ENCODE measurements around the gene AKAP10. TPM values are rescaled to one million over a fixed set of nuclear protein-coding genes. Genes with fewer than 3 reads are reported as not detected.

The AKAP10 gene
- total RNA-seq, 1 experiment from 2014 or later = 31.6 TPM

DNA sequence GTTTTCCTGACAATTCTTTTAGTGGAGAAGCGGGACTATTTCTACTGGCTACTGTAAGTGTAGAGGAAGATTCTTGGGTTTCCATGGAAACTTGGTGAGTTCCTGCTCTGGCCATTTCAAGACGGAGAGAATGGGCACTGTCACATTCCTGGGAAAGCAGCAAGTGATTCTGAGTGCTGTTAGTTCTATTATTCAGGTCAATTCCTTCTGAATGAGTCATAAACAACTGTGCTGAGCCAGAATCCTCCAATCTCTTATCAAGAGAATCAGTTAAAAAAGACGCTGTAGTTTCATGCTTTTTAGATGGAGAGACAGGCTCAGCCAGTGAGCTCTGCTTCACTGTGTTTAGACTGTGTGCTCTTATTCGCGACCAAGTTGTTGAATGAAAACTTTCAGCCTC, 19.6 kb downstream of the AKAP10 start:
- Histone ChIP-seq H2AFZ (ENCODE audit: low read depth, low read length, poor library complexity, severe bottlenecking) (no peak overlapping the region), H3K36me3 (ENCODE audit: control insufficient read depth in 1 of 2, insufficient read depth in 2 of 2, low read length in 2 of 2) (peaks cover 20 to 36% of the 10 kb centered on the region in 2 experiments; a peak in 3 of 4 replicates), H3K9me2 (ENCODE audit: insufficient read depth) (no peaks in the 10 kb centered on the region), H3K4me1 (ENCODE audit: control insufficient read depth in 1 of 2, insufficient read depth in 2 of 2, low read length in 2 of 2) (peaks cover 15 to 19% of the 10 kb centered on the region in 2 experiments), H3K27me3 (ENCODE audit: insufficient read depth, low read length) (no peaks in the 10 kb centered on the region), H3K27ac (ENCODE audit: low read depth, low read length) (peak overlapping the region; percentile 38; the same call in 1 of the 2 replicates), H3K79me2 (ENCODE audit: insufficient read depth, low read length) (peaks cover 95% of the 10 kb centered on the region), H3K9ac (ENCODE audit: low read length) (no peak overlapping the region), H3K4me2 (ENCODE audit: low read length) (peak overlapping the region; percentile 37), H3K4me3 (replicated peaks in 1 of 2; ENCODE audit: low read depth in 1 of 2, low read length in 2 of 2) (no peak overlapping the region), H4K20me1 (ENCODE audit: insufficient read depth) (peaks cover 9% of the 10 kb centered on the region; the same call in 1 of the 2 replicates), H3K9me3 (ENCODE audit: control insufficient read depth in 1 of 2, insufficient read depth in 1 of 2, low read depth in 1 of 2, low read length in 2 of 2) (no peaks in the 10 kb centered on the region)
- ChIA-PET CTCF (no interaction called here), RAD21 (ENCODE audit: low non-redundant PET in 1 of 2, low total read pairs in 2 of 2, uncharacterized antibody in 2 of 2, unreplicated experiment in 2 of 2) (no interaction called here), POLR2A (no interaction called here)
- DNase-seq (ENCODE audit: low read depth, low spot score) (peak; percentile 32), ATAC-seq (peak; percentile 90)
- no TSS peak for BruUV-seq (replicated peaks)
- intact Hi-C loops (cut with micrococcal nuclease) = no loop called here
- TF ChIP-seq TCF7L2 (IDR thresholded peaks at IDR 0.05; ENCODE audit: borderline replicate concordance, extremely low read depth, insufficient read depth, insufficient read length) (no peak), JUND (IDR thresholded peaks at IDR 0.05) (peak; percentile 55), ELF1 (IDR thresholded peaks at IDR 0.05; ENCODE audit: borderline replicate concordance, low read depth) (no peak), ZFX (IDR thresholded peaks at IDR 0.05) (no peak), ZBTB33 (IDR thresholded peaks at IDR 0.05; ENCODE audit: extremely low read depth, insufficient replicate concordance, low read length) (no peak), FOSL1 (IDR thresholded peaks at IDR 0.05; ENCODE audit: low read depth) (peak; percentile 55), SP1 (IDR thresholded peaks at IDR 0.05; ENCODE audit: low read depth) (no peak), RAD21 (IDR thresholded peaks at IDR 0.05; ENCODE audit: low read depth) (no peak), EZH2 (IDR thresholded peaks at IDR 0.05) (no peak), EGR1 (IDR thresholded peaks at IDR 0.05; ENCODE audit: low read depth) (no peak), MAX (IDR thresholded peaks at IDR 0.05) (no peak), CTCF (IDR thresholded peaks at IDR 0.05 in 2 of 3, conservative IDR thresholded peaks at IDR 0.05 in 1 of 3; ENCODE audit: borderline replicate concordance in 1 of 3, insufficient read depth in 1 of 3, low read depth in 2 of 3, low read length in 2 of 3) (no peak), SIN3A (IDR thresholded peaks at IDR 0.05; ENCODE audit: low read depth) (no peak), CEBPB (IDR thresholded peaks at IDR 0.05; ENCODE audit: low read depth) (no peak)
- TF ChIP-seq, protein P1, sequence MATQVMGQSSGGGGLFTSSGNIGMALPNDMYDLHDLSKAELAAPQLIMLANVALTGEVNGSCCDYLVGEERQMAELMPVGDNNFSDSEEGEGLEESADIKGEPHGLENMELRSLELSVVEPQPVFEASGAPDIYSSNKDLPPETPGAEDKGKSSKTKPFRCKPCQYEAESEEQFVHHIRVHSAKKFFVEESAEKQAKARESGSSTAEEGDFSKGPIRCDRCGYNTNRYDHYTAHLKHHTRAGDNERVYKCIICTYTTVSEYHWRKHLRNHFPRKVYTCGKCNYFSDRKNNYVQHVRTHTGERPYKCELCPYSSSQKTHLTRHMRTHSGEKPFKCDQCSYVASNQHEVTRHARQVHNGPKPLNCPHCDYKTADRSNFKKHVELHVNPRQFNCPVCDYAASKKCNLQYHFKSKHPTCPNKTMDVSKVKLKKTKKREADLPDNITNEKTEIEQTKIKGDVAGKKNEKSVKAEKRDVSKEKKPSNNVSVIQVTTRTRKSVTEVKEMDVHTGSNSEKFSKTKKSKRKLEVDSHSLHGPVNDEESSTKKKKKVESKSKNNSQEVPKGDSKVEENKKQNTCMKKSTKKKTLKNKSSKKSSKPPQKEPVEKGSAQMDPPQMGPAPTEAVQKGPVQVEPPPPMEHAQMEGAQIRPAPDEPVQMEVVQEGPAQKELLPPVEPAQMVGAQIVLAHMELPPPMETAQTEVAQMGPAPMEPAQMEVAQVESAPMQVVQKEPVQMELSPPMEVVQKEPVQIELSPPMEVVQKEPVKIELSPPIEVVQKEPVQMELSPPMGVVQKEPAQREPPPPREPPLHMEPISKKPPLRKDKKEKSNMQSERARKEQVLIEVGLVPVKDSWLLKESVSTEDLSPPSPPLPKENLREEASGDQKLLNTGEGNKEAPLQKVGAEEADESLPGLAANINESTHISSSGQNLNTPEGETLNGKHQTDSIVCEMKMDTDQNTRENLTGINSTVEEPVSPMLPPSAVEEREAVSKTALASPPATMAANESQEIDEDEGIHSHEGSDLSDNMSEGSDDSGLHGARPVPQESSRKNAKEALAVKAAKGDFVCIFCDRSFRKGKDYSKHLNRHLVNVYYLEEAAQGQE (IDR thresholded peaks at IDR 0.05; ENCODE audit: low read depth) = no peak
- TF ChIP-seq, protein P2, sequence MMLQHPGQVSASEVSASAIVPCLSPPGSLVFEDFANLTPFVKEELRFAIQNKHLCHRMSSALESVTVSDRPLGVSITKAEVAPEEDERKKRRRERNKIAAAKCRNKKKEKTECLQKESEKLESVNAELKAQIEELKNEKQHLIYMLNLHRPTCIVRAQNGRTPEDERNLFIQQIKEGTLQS (IDR thresholded peaks at IDR 0.05) = no peak
